Smooth muscle cell (in vitro differentiated cells): Measurements from ENCODE around the gene SURF6. TPM values are rescaled to one million over a fixed set of nuclear protein-coding genes. Genes with fewer than 3 reads are reported as not detected.

Experiments
- DNase-seq: peaks from one replicate; lab custom pipeline; 2025; ENCODE audit not compliant: unreplicated experiment; lab: John Stamatoyannopoulos, UW
- H2AFZ ChIP-seq: fragments of 200-600 bp; sonication (generic); 2 replicates; pipeline ENCODE4 v1.6.0; 2016; ENCODE audit warnings: antibody characterized with exemption, low read depth, mild to moderate bottlenecking
- H3F3A ChIP-seq: fragments of 200-600 bp; sonication (generic); 2 replicates; pipeline ENCODE4 v1.6.0; 2017; ENCODE audit warnings: antibody characterized with exemption, low read depth
- H3K27ac ChIP-seq: fragments of 200-600 bp; sonication (generic); 2 replicates; pipeline ENCODE4 v1.5.1; 2016; ENCODE audit warnings: low read depth, mild to moderate bottlenecking
- H3K27me3 ChIP-seq: fragments of 200-600 bp; sonication (generic); 2 replicates; pipeline ENCODE4 v1.6.1; 2016; ENCODE audit warnings: low read depth, mild to moderate bottlenecking
- H3K36me3 ChIP-seq: fragments of 200-600 bp; sonication (generic); 2 replicates; pipeline ENCODE4 v1.5.1; 2016; ENCODE audit warnings: low read depth
- H3K4me1 ChIP-seq: fragments of 200-600 bp; sonication (generic); 2 replicates; pipeline ENCODE4 v1.5.1; 2016; ENCODE audit warnings: low read depth
- H3K4me2 ChIP-seq: fragments of 200-600 bp; sonication (generic); 2 replicates; pipeline ENCODE4 v1.6.0; 2016; ENCODE audit warnings: mild to moderate bottlenecking
- H3K4me3 ChIP-seq: fragments of 200-600 bp; sonication (generic); 2 replicates; pipeline ENCODE4 v1.5.1; 2016; ENCODE audit warnings: mild to moderate bottlenecking
- H3K79me2 ChIP-seq: fragments of 200-600 bp; sonication (generic); 2 replicates; pipeline ENCODE4 v1.6.0; 2016; ENCODE audit warnings: low read depth, mild to moderate bottlenecking
- H3K9ac ChIP-seq: fragments of 200-600 bp; sonication (generic); 2 replicates; pipeline ENCODE4 v1.6.0; 2016; ENCODE audit warnings: low read depth
- H3K9me3 ChIP-seq: fragments of 200-600 bp; sonication (generic); replicated peaks from 2 replicates; pipeline ENCODE4 v1.5.1; 2016; ENCODE audit warnings: low read depth
- H4K20me1 ChIP-seq: fragments of 200-600 bp; sonication (generic); 2 replicates; pipeline ENCODE4 v1.6.0; 2016; ENCODE audit warnings: low read depth
- CTCF ChIP-seq: fragments of 200-600 bp; sonication (generic); IDR thresholded peaks from 2 replicates; pipeline ENCODE4 v1.5.1; 2017; ENCODE audit warnings: borderline replicate concordance, mild to moderate bottlenecking, antibody characterized with exemption; ENCODE audit not compliant: insufficient read depth, poor library complexity, severe bottlenecking
- WGBS: methylation state at CpG from one replicate; pipeline ENCODE4 v1.1.7; 2016; ENCODE audit warnings: low lambda C conversion rate; 5-methylcytosine and 5-hydroxymethylcytosine counted together
- polyA plus RNA-seq: library from polyadenylated mRNA; unstranded; fragments of >200 nt; fragmentation: Nextera tagmentation; extraction: Ambion mirVana; gene quantifications from 2 replicates; pipeline ENCODE4 v1.2.1, GENCODE V29; 2016
- total RNA-seq: library from RNA; depleted of rRNA; stranded (reverse); fragments of >200 nt; gene quantifications from 2 replicates; pipeline ENCODE4 v1.2.3, GENCODE V29; 2014

Gene SURF6
- total and polyA plus RNA-seq, 2 experiments from 2014 or later: 8.1 to 17.8 TPM

GRCh38 chr9:133375724-133376654 lies 40.0 kb upstream of the SURF6 start, which contains the start of the genes STKLD1 and SURF4:
Gene STKLD1, plus strand, starts transcription at chr9:133376366. Its CDS starts 108 bp downstream, at chr9:133376474.
Gene SURF4, minus strand, starts transcription at chr9:133376060. Its CDS starts 91 bp downstream, at chr9:133375969.
- no peak for TF ChIP-seq CTCF
- H4K20me1 ChIP-seq: peaks cover 44% of the 10 kb centered on the region
- peaks cover 49% of the 10 kb centered on the region for H3K79me2 ChIP-seq
- peak within 1 kb of the TSS; percentile 100 for H3K9ac ChIP-seq
- no peaks in the 10 kb centered on the region for H3K9me3 ChIP-seq
- H2AFZ ChIP-seq: peak within 1 kb of the TSS; percentile 96
- H3K27ac ChIP-seq: peak within 1 kb of the TSS; percentile 98
- H3K4me2 ChIP-seq: peak within 1 kb of the TSS; percentile 90
- H3K4me3 ChIP-seq: peak within 1 kb of the TSS; percentile 99
- peaks cover 18% of the 10 kb centered on the region for H3F3A ChIP-seq
- no peaks in the 10 kb centered on the region for H3K36me3 ChIP-seq
- WGBS: 8% methylated on average over 33 of the region's 120 CpGs
- H3K27me3 ChIP-seq: no peaks in the 10 kb centered on the region
- H3K4me1 ChIP-seq: peaks cover 23% of the 10 kb centered on the region
- peak; percentile 83 for DNase-seq

GRCh38 chr9:133375116-133375723 lies 39.2 kb upstream of the SURF6 start:
- peaks cover 52% of the 10 kb centered on the region for H4K20me1 ChIP-seq
- peaks cover 56% of the 10 kb centered on the region for H3K79me2 ChIP-seq
- WGBS: 3% methylated on average over 27 of the region's 39 CpGs
- peaks cover 18% of the 10 kb centered on the region for H3F3A ChIP-seq
- peak overlapping the region; percentile 98 for H3K27ac ChIP-seq
- no peaks in the 10 kb centered on the region for H3K9me3 ChIP-seq
- peak overlapping the region; percentile 90 for H3K4me2 ChIP-seq
- peak overlapping the region; percentile 100 for H3K9ac ChIP-seq
- TF ChIP-seq CTCF: no peak
- H3K36me3 ChIP-seq: no peaks in the 10 kb centered on the region
- no peaks in the 10 kb centered on the region for H3K27me3 ChIP-seq
- no peak for DNase-seq
- peak overlapping the region; percentile 99 for H3K4me3 ChIP-seq
- H2AFZ ChIP-seq: no peak overlapping the region
- H3K4me1 ChIP-seq: peaks cover 23% of the 10 kb centered on the region

- H3K4me3 ChIP-seq: peak overlapping the region; percentile 99
- H3K27me3 ChIP-seq: no peaks in the 10 kb centered on the region
- no peaks in the 10 kb centered on the region for H3K36me3 ChIP-seq
- peaks cover 18% of the 10 kb centered on the region for H3F3A ChIP-seq
- no peaks in the 10 kb centered on the region for H3K9me3 ChIP-seq
- H3K79me2 ChIP-seq: peaks cover 62% of the 10 kb centered on the region
- H3K4me1 ChIP-seq: peaks cover 23% of the 10 kb centered on the region
- TF ChIP-seq CTCF: no peak
- H2AFZ ChIP-seq: no peak overlapping the region
- H3K27ac ChIP-seq: peak overlapping the region; percentile 98
- DNase-seq: no peak
- peak overlapping the region; percentile 90 for H3K4me2 ChIP-seq
- WGBS: 16% methylated on average over 12 of the region's 12 CpGs
- peaks cover 58% of the 10 kb centered on the region for H4K20me1 ChIP-seq
- peak overlapping the region; percentile 100 for H3K9ac ChIP-seq
Measured at GRCh38 chr9:133374612-133375115, 38.7 kb upstream of the SURF6 start.
